H9 (cell line): ENCODE results near the gene MYT1. TPM values are rescaled to one million over a fixed set of nuclear protein-coding genes. Genes with fewer than 3 reads are reported as not detected.

Experiments used
- DNase-seq: peaks from one replicate; pipeline ENCODE4 v3.0.0-alpha.2; 2017
- H2AFZ ChIP-seq: one replicate; pipeline ENCODE4 v1.6.1; 2013; ENCODE audit warnings: mild to moderate bottlenecking, low read length, control low read depth, moderate library complexity
- H2AK5ac ChIP-seq: 2 replicates; pipeline ENCODE4 v1.6.1; 2013; ENCODE audit warnings: low read length, control low read depth, mixed read lengths; ENCODE audit not compliant: insufficient read length
- H2BK120ac ChIP-seq: one replicate; pipeline ENCODE4 v1.6.1; 2013; ENCODE audit warnings: low read depth, mild to moderate bottlenecking, low read length, control low read depth, inconsistent platforms; ENCODE audit not compliant: poor library complexity, severe bottlenecking
- H2BK12ac ChIP-seq: 2 replicates; pipeline ENCODE4 v1.6.1; 2013; ENCODE audit warnings: low read length, control low read depth, mixed read lengths, low read depth; ENCODE audit not compliant: insufficient read length
- H2BK15ac ChIP-seq: 2 replicates; pipeline ENCODE4 v1.6.1; 2013; ENCODE audit warnings: low read depth, low read length, control low read depth
- H2BK20ac ChIP-seq: one replicate; pipeline ENCODE4 v1.6.1; 2013; ENCODE audit warnings: low read depth, mild to moderate bottlenecking, low read length, control low read depth, inconsistent platforms; ENCODE audit not compliant: poor library complexity, severe bottlenecking
- H2BK5ac ChIP-seq: 2 replicates; pipeline ENCODE4 v1.6.1; 2013; ENCODE audit warnings: low read length, control low read depth, mixed read lengths; ENCODE audit not compliant: insufficient read length
- H3K14ac ChIP-seq: 2 replicates; pipeline ENCODE4 v1.6.1; 2013; ENCODE audit warnings: low read length, control low read depth; ENCODE audit not compliant: insufficient read depth
- H3K18ac ChIP-seq: 2 replicates; pipeline ENCODE4 v1.6.1; 2013; ENCODE audit warnings: low read depth, mild to moderate bottlenecking, mixed read lengths, low read length, control low read depth; ENCODE audit not compliant: insufficient read length
- H3K23ac ChIP-seq: 2 replicates; pipeline ENCODE4 v1.6.1; 2013; ENCODE audit warnings: low read length, control low read depth, mixed read lengths, low read depth; ENCODE audit not compliant: insufficient read length
- H3K23me2 ChIP-seq: 2 replicates; pipeline ENCODE4 v1.6.1; 2013; ENCODE audit warnings: low read depth, mild to moderate bottlenecking, mixed read lengths, low read length, control low read depth; ENCODE audit not compliant: insufficient read length, poor library complexity, severe bottlenecking
- H3K27ac ChIP-seq: 2 replicates; pipeline ENCODE4 v1.5.1; 2013; ENCODE audit warnings: low read length, control low read depth, mixed read lengths, low read depth; ENCODE audit not compliant: insufficient read length
- H3K27me3 ChIP-seq: 2 replicates; pipeline ENCODE4 v1.6.1; 2013; ENCODE audit warnings: low read length, control low read depth, inconsistent platforms; ENCODE audit not compliant: insufficient read depth
- H3K4ac ChIP-seq: 2 replicates; pipeline ENCODE4 v1.6.1; 2013; ENCODE audit warnings: low read depth, mild to moderate bottlenecking, control low read depth, inconsistent platforms, low read length, moderate library complexity
- H3K4me1 ChIP-seq: 2 replicates; pipeline ENCODE4 v1.6.1; 2013; ENCODE audit warnings: low read length, control low read depth, inconsistent platforms; ENCODE audit not compliant: insufficient read depth
- H3K4me2 ChIP-seq: 2 replicates; pipeline ENCODE4 v1.6.1; 2013; ENCODE audit warnings: low read length, control low read depth, mixed read lengths; ENCODE audit not compliant: insufficient read length, insufficient read depth
- H3K56ac ChIP-seq: 2 replicates; pipeline ENCODE4 v1.6.1; 2013; ENCODE audit warnings: low read depth, mild to moderate bottlenecking, mixed read lengths, low read length, control low read depth; ENCODE audit not compliant: insufficient read length
- H3K79me1 ChIP-seq: 2 replicates; pipeline ENCODE4 v1.6.1; 2013; ENCODE audit warnings: low read depth, mild to moderate bottlenecking, moderate library complexity, low read length, control low read depth, inconsistent platforms; ENCODE audit not compliant: insufficient read depth, poor library complexity, severe bottlenecking
- H3K79me2 ChIP-seq: 2 replicates; pipeline ENCODE4 v1.6.1; 2013; ENCODE audit warnings: low read length, control low read depth, inconsistent platforms; ENCODE audit not compliant: insufficient read depth
- H3K9ac ChIP-seq: 2 replicates; pipeline ENCODE4 v1.6.1; 2013; ENCODE audit warnings: low read length, control low read depth, mixed read lengths; ENCODE audit not compliant: insufficient read length; ENCODE audit errors: extremely low read depth
- H3K9me3 ChIP-seq: one replicate; pipeline ENCODE4 v1.6.1; 2013; ENCODE audit warnings: low read depth, low read length, inconsistent platforms; ENCODE audit not compliant: control insufficient read depth
- H3T11ph ChIP-seq: one replicate; pipeline ENCODE4 v1.6.1; 2013; ENCODE audit warnings: mild to moderate bottlenecking, low read length, control low read depth, inconsistent platforms
- H4K20me1 ChIP-seq: one replicate; pipeline ENCODE4 v1.6.1; 2013; ENCODE audit not compliant: control insufficient read depth, insufficient read length, insufficient read depth
- H4K5ac ChIP-seq: 2 replicates; pipeline ENCODE4 v1.6.1; 2013; ENCODE audit warnings: low read depth, mild to moderate bottlenecking, mixed read lengths, low read length, control low read depth; ENCODE audit not compliant: insufficient read length
- H4K8ac ChIP-seq: replicated peaks from 2 replicates; pipeline ENCODE4 v1.6.1; 2013; ENCODE audit warnings: low read length, control low read depth, mixed read lengths, low read depth; ENCODE audit not compliant: insufficient read length
- H4K91ac ChIP-seq: 2 replicates; pipeline ENCODE4 v1.6.1; 2013; ENCODE audit warnings: low read depth, mild to moderate bottlenecking, moderate library complexity, mixed read lengths, low read length, control low read depth; ENCODE audit not compliant: insufficient read length
- H3K27ac Mint-ChIP-seq, 3 experiments: 2 replicates in 2 of 3; 3 replicates in 1 of 3; pipeline ENCODE4 v1.8.0; 2020 to 2021; ENCODE audit warnings: mixed read lengths in 3 of 3, mild to moderate bottlenecking in 1 of 3, moderate library complexity in 1 of 3
- H3K27me3 Mint-ChIP-seq: 2 replicates; pipeline ENCODE4 v1.8.0; 2021; ENCODE audit warnings: low read depth, mild to moderate bottlenecking, moderate library complexity, mixed read lengths
- H3K36me3 Mint-ChIP-seq, 3 experiments: 2 replicates in 2 of 3; 3 replicates in 1 of 3; pipeline ENCODE4 v1.8.0; 2020 to 2021; ENCODE audit warnings: low read depth in 3 of 3, mixed read lengths in 3 of 3; ENCODE audit not compliant: insufficient read depth in 1 of 3
- H3K4me1 Mint-ChIP-seq, 2 experiments: 2 replicates each; pipeline ENCODE4 v1.8.0; 2020; ENCODE audit warnings: mixed read lengths in 2 of 2
- H3K4me3 Mint-ChIP-seq, 2 experiments: 2 replicates in 1 of 2; 3 replicates in 1 of 2; pipeline ENCODE4 v1.8.0; 2020 to 2021; ENCODE audit warnings: mild to moderate bottlenecking in 2 of 2, mixed read lengths in 2 of 2, moderate library complexity in 1 of 2
- H3K9me3 Mint-ChIP-seq, 2 experiments: 2 replicates in 1 of 2; 3 replicates in 1 of 2; pipeline ENCODE4 v1.8.0; 2020; ENCODE audit warnings: mild to moderate bottlenecking in 2 of 2, mixed read lengths in 2 of 2, moderate library complexity in 1 of 2
- CTCF ChIP-seq: fragments of 200-600 bp; sonication (generic); conservative IDR thresholded peaks from 3 replicates; pipeline ENCODE4 v1.8.0; 2021; ENCODE audit warnings: antibody characterized with exemption, mild to moderate bottlenecking
- WGBS: extraction: QIAGEN DNeasy Blood & Tissue Kit; methylation state at CpG from one replicate; pipeline ENCODE4 v1.1.7; 2013; ENCODE audit warnings: missing lambda C conversion rate, low lambda C conversion rate, mixed read lengths; ENCODE audit not compliant: insufficient read length; ENCODE audit errors: extremely low coverage; 5-methylcytosine and 5-hydroxymethylcytosine counted together
- total RNA-seq: library from RNA; stranded (reverse); gene quantifications from 2 replicates; pipeline ENCODE4 v1.2.1, GENCODE V29; 2021

MYT1 gene
- total RNA-seq, 1 experiment from 2014 or later, result 0.79 TPM

- Histone ChIP-seq H3K18ac (no peak overlapping the region), H3K23ac (no peak overlapping the region), H2BK20ac (no peak overlapping the region), H3K4ac (no peak overlapping the region), H4K20me1 (no peaks in the 10 kb centered on the region), H4K8ac (no peak overlapping the region), H2AFZ (no peak overlapping the region), H3K9ac (no peak overlapping the region), H2BK15ac (no peak overlapping the region), H3K79me2 (no peaks in the 10 kb centered on the region), H3K4me2 (no peak overlapping the region), H3T11ph (no peak overlapping the region), H2AK5ac (no peak overlapping the region), H3K79me1 (no peaks in the 10 kb centered on the region), H4K91ac (no peak overlapping the region), H2BK5ac (no peak overlapping the region), H3K27me3 (no peaks in the 10 kb centered on the region), H3K4me1 (peaks cover 1% of the 10 kb centered on the region; the same call in 1 of the 2 replicates), H3K23me2 (no peaks in the 10 kb centered on the region), H3K14ac (no peak overlapping the region), H3K9me3 (no peaks in the 10 kb centered on the region), H2BK120ac (no peak overlapping the region), H2BK12ac (no peak overlapping the region), H3K27ac (no peak overlapping the region), H3K56ac (no peak overlapping the region), H4K5ac (no peak overlapping the region)
- no peaks in the 10 kb centered on the region for H3K9me3 Mint-ChIP-seq
- no CpG with 5 or more reads among the region's 9 CpGs for WGBS
- peaks cover 4% of the 10 kb centered on the region for H3K27me3 Mint-ChIP-seq
- no peak for TF ChIP-seq CTCF
- peaks cover 38 to 47% of the 10 kb centered on the region in 2 experiments for H3K4me1 Mint-ChIP-seq
- H3K4me3 Mint-ChIP-seq, result no peak overlapping the region
- DNase-seq, result no peak
- peak overlapping the region in 1 of 3 experiments; percentile 39; a peak in 1 of 7 replicates for H3K27ac Mint-ChIP-seq
- peaks cover 0 to 3% (median 0%) of the 10 kb centered on the region in 3 experiments; a peak in 2 of 7 replicates for H3K36me3 Mint-ChIP-seq
Measured at GRCh38 chr20:64154590-64155257, 9.5 kb upstream of the MYT1 start.
